Esophagus squamous epithelium (tissue), 5 donors: ENCODE results near the gene DAPK2. TPM values are rescaled to one million over a fixed set of nuclear protein-coding genes. Genes with fewer than 3 reads are reported as not detected.

ENCODE experiments used
- DNase-seq: peaks from one replicate; lab custom pipeline; 2025; lab: John Stamatoyannopoulos, UW
- H3K27ac ChIP-seq, 4 donors: fragments of 200-600 bp; sonication (generic); one replicate each; pipeline ENCODE4 v1.5.1; 2016 to 2019; ENCODE audit warnings: mild to moderate bottlenecking in 1 of 4
- H3K27me3 ChIP-seq, 4 donors: fragments of 200-600 bp; sonication (generic); 1 replicate in 3 of 4; 2 replicates in 1 of 4; pipeline versions ENCODE4 v1.5.1 to v1.6.0; 2017 to 2021; ENCODE audit warnings: antibody characterized with exemption in 1 of 4
- H3K36me3 ChIP-seq, 3 donors: fragments of 200-600 bp; sonication (generic); one replicate each; pipeline ENCODE4 v1.5.1; 2016 to 2019
- H3K4me1 ChIP-seq, 3 donors: fragments of 200-600 bp; sonication (generic); one replicate each; pipeline ENCODE4 v1.5.1; 2017 to 2019
- H3K4me3 ChIP-seq, 4 donors: fragments of 200-600 bp; sonication (generic); 1 replicate in 3 of 4; 2 replicates in 1 of 4; pipeline ENCODE4 v1.5.1; 2016 to 2019; ENCODE audit warnings: mild to moderate bottlenecking in 2 of 4, moderate library complexity in 1 of 4
- H3K9me3 ChIP-seq, 3 donors: fragments of 200-600 bp; sonication (generic); one replicate each; pipeline ENCODE4 v1.5.1; 2016 to 2019
- POLR2A ChIP-seq, 4 donors: fragments of 450-650 bp; IDR thresholded peaks; one replicate each; pipeline ENCODE4 v1.6.1; 2017; ENCODE audit warnings: antibody characterized with exemption in 4 of 4, mild to moderate bottlenecking in 4 of 4, moderate library complexity in 3 of 4
- WGBS, 2 donors: methylation state at CpG; one replicate each; pipeline ENCODE4 v1.1.5; 2018; 5-methylcytosine and 5-hydroxymethylcytosine counted together
- intact Hi-C: fragments of 100-400 bp; cut with DNase I; formaldehyde crosslinking; loops from one replicate; pipeline ENCODE4 v1.15.0; 2022
- total RNA-seq, 4 donors: library from RNA; depleted of rRNA; stranded (reverse); fragments of >200 nt; gene quantifications; one replicate each; pipeline ENCODE4 v1.1.0, GENCODE V29; 2016
- TF ChIP-seq, protein P1 (sequence below), 6 experiments: fragments of 450-650 bp in 4 of 6; fragments of 200-600 bp in 2 of 6; sonication (generic) in 2 of 6; IDR thresholded peaks; one replicate each; pipeline ENCODE4 v1.5.1; 2016 to 2019; ENCODE audit warnings: antibody characterized with exemption in 6 of 6, mild to moderate bottlenecking in 4 of 6, moderate library complexity in 4 of 6
- donor health status: DM: yes; HTN: yes; CAD: no.

DAPK2 gene
- total RNA-seq, 4 donors from 2014 or later, result 1.9 to 12.9 (median 9.8) TPM

GRCh38 chr15:63922916-63923315, 123.4 kb downstream of the DAPK2 start:
- WGBS, 2 donors, result 98% methylated on average over 10 of the region's 16 CpGs; no CpG with 5 or more reads in 1 of the 2 donors

GRCh38 chr15:63922261-63922904, 123.9 kb downstream of the DAPK2 start:
- H3K36me3 ChIP-seq, result peaks cover 0 to 6% (median 0%) of the 10 kb centered on the region in 3 donors
- TF ChIP-seq, protein P1, sequence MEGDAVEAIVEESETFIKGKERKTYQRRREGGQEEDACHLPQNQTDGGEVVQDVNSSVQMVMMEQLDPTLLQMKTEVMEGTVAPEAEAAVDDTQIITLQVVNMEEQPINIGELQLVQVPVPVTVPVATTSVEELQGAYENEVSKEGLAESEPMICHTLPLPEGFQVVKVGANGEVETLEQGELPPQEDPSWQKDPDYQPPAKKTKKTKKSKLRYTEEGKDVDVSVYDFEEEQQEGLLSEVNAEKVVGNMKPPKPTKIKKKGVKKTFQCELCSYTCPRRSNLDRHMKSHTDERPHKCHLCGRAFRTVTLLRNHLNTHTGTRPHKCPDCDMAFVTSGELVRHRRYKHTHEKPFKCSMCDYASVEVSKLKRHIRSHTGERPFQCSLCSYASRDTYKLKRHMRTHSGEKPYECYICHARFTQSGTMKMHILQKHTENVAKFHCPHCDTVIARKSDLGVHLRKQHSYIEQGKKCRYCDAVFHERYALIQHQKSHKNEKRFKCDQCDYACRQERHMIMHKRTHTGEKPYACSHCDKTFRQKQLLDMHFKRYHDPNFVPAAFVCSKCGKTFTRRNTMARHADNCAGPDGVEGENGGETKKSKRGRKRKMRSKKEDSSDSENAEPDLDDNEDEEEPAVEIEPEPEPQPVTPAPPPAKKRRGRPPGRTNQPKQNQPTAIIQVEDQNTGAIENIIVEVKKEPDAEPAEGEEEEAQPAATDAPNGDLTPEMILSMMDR (IDR thresholded peaks at IDR 0.05), result no peak
- no peak for TF ChIP-seq POLR2A (IDR thresholded peaks at IDR 0.05)
- H3K4me1 ChIP-seq, result peaks cover 0 to 12% (median 0%) of the 10 kb centered on the region in 3 donors
- WGBS, 2 donors, result 58% methylated on average over 2 of the region's 3 CpGs; no CpG with 5 or more reads in 1 of the 2 donors
- intact Hi-C loops, result no loop called here
- H3K9me3 ChIP-seq, result no peaks in the 10 kb centered on the region
- no peak for DNase-seq
- no peak overlapping the region for H3K27ac ChIP-seq
- no peaks in the 10 kb centered on the region for H3K27me3 ChIP-seq
- H3K4me3 ChIP-seq, result no peak overlapping the region

More at GRCh38 chr15:63922916-63923315, 123.4 kb downstream of the DAPK2 start:
- intact Hi-C loops, result no loop called here
- Histone ChIP-seq H3K9me3 (no peaks in the 10 kb centered on the region), H3K27me3 (no peaks in the 10 kb centered on the region), H3K4me3 (no peak overlapping the region), H3K4me1 (peaks cover 0 to 12% (median 0%) of the 10 kb centered on the region in 3 donors), H3K36me3 (peaks cover 0 to 6% (median 0%) of the 10 kb centered on the region in 3 donors), H3K27ac (no peak overlapping the region)
- DNase-seq, result no peak
- TF ChIP-seq POLR2A (IDR thresholded peaks at IDR 0.05), result no peak
- TF ChIP-seq, protein P1 (IDR thresholded peaks at IDR 0.05), result no peak

DNA sequence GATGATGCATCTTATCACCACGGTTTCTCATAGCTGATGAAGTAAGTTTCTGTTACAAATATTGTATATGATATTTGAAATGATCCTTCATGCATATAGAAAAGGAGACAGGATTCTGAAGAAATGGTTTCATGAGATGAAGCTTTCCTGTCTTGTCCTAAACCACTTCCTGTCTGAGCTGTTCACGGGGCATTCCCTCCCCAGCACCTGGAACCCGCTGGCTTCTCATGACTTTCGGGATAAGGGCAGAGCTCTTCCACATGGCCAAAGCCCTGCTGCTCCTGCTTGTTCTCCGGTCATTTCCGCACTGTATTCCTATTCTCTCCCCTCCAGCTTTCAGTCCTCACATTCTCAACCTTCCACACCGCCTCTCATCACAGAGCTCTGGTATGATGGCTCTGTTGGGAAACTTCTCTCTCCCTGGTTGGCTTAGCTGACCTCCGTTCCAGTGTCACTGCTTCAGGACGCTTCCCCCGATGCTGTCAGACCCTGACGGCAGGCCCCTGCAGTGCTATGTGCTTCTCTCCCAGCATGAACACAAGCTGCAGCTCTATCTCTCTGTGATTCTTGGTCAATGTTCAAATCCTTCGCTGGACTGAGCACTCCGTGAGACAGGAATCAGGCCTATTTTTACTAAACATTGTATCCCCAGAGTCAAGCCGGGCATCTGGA, 125.6 kb downstream of the DAPK2 start:
- DNase-seq, result no peak
- intact Hi-C loops, result no loop called here
- Histone ChIP-seq H3K4me1 (peaks cover 0 to 13% (median 0%) of the 10 kb centered on the region in 3 donors), H3K4me3 (no peak overlapping the region), H3K36me3 (peaks cover 0 to 6% (median 0%) of the 10 kb centered on the region in 3 donors), H3K27ac (no peak overlapping the region), H3K27me3 (peaks cover 0 to 3% (median 0%) of the 10 kb centered on the region in 4 donors), H3K9me3 (no peaks in the 10 kb centered on the region)
- TF ChIP-seq POLR2A (IDR thresholded peaks at IDR 0.05), result no peak
- TF ChIP-seq, protein P1 (IDR thresholded peaks at IDR 0.05), result no peak
- WGBS, 2 donors, result 87 to 89% methylated on average over 11 of the region's 14 CpGs

DNA sequence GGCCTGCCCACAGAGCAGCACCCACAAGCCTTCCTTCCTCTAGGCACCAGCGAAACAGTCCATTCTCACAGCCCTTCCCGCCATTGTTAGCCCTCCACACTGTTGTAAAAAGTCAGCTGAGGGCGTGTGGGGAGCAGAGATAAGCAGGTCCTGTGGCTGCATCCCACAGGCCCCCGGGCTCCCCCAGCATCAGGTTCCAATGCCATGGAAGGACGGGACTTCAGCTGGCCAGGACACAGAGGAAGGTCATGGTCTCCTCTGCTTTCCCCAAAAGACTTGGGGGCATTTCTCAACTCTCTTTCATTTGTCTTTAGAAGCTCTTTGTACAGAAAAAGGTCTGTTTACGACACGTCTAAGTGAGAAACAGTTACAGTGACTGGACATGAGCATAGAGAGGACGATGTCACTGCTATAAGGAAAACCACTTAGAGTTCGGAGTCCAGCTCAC, 127.4 kb downstream of the DAPK2 start:
- 90 to 93% methylated on average over 8 to 9 of the region's 9 CpGs for WGBS, 2 donors
- H3K36me3 ChIP-seq, result peaks cover 0 to 6% (median 0%) of the 10 kb centered on the region in 3 donors
- H3K4me3 ChIP-seq, result no peak overlapping the region
- H3K9me3 ChIP-seq, result no peaks in the 10 kb centered on the region
- H3K4me1 ChIP-seq, result peaks cover 0 to 7% (median 0%) of the 10 kb centered on the region in 3 donors
- peaks cover 0 to 3% (median 0%) of the 10 kb centered on the region in 4 donors for H3K27me3 ChIP-seq
- H3K27ac ChIP-seq, result no peak overlapping the region
- intact Hi-C loops, result no loop called here
- no peak for DNase-seq
- TF ChIP-seq, protein P1 (IDR thresholded peaks at IDR 0.05), result no peak
- TF ChIP-seq POLR2A (IDR thresholded peaks at IDR 0.05), result no peak

GRCh38 chr15:63918317-63918672, 128.0 kb downstream of the DAPK2 start:
- 27 to 30% methylated on average over 2 to 3 of the region's 6 CpGs for WGBS, 2 donors
- TF ChIP-seq, protein P1 (IDR thresholded peaks at IDR 0.05), result no peak
- no peak for TF ChIP-seq POLR2A (IDR thresholded peaks at IDR 0.05)
- Histone ChIP-seq H3K27me3 (peaks cover 0 to 3% (median 0%) of the 10 kb centered on the region in 4 donors), H3K36me3 (peaks cover 0 to 3% (median 0%) of the 10 kb centered on the region in 3 donors), H3K27ac (no peak overlapping the region), H3K4me3 (no peak overlapping the region), H3K9me3 (no peaks in the 10 kb centered on the region), H3K4me1 (peaks cover 0 to 7% (median 0%) of the 10 kb centered on the region in 3 donors)
- no peak for DNase-seq
- intact Hi-C loops, result no loop called here
